Gastrocnemius medialis (tissue), 4 donors: ENCODE data around the gene LRMDA.

Source experiments
- CTCF ChIP-seq, 5 experiments: fragments of 450-650 bp in 3 of 5; fragments of 200-600 bp in 2 of 5; sonication (generic) in 2 of 5; IDR thresholded peaks in 4 of 5; conservative IDR thresholded peaks in 1 of 5; 1 replicate in 4 of 5; 2 replicates in 1 of 5; pipeline ENCODE4 v1.5.1; 2016 to 2019; ENCODE audit warnings: antibody characterized with exemption in 5 of 5, mild to moderate bottlenecking in 3 of 5, moderate library complexity in 3 of 5
- POLR2A ChIP-seq, 2 donors: fragments of 450-650 bp; IDR thresholded peaks; one replicate each; pipeline ENCODE4 v1.6.1; 2017; ENCODE audit warnings: antibody characterized with exemption in 2 of 2, mild to moderate bottlenecking in 2 of 2, moderate library complexity in 2 of 2

DNA sequence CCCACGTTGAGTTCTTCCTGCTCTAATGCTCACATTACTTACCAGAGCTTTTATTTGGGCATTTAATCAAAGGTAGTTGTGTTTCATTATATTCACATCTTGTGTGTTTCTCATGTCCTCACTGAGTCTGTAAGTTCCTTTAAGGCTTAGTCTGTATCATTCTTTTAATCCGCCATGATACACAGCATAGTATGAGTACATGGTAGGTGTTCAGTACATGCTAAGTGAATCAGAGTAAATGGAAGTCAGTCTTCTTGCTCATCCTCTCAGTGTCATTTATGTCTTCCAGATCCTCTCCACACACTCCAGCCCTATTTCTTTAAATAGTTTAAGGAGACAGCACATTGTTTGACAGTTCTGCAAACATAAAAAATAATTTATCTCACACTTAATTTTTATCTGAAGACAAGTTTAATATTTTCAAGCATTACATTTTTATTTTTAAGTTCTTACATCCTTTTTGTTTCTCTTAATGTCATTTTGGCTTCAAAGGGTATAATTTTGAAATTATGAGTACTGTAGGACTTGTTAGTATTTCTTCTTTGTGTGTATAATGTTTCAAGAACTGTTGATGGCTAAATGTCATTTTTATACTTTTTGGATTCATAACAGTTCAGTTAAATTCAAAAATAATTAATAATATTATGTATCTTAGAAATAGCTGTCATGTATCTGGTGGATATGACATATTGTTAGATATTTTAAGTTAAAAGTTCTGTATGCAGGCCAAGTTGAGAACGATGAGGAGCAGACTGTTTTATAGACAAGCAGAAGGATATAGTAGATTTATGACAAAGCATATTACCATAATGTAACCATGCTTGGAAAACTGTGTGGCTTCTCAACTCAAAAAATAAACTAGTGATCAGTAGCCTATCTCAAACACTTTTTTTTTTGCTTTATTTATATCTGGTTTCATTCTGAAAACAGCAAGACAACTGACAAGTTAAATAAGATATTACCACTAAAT is 342.7 kb downstream of the LRMDA start:
- TF ChIP-seq POLR2A (IDR thresholded peaks at IDR 0.05) (no peak), CTCF (IDR thresholded peaks at IDR 0.05 in 4 of 5, conservative IDR thresholded peaks at IDR 0.05 in 1 of 5) (no peak)
